ENCODE measurements around the gene FKBP6.

The FKBP6 gene

GRCh38 chr7:73364006-73364728 is 36.2 kb downstream of the FKBP6 start:
- TF ChIP-seq FOXP2 (optimal IDR thresholded peaks at IDR 0.05; ENCODE audit: borderline replicate concordance, extremely low read depth, extremely low read length, insufficient read depth) = no peak
- TF ChIP-seq, protein P1, sequence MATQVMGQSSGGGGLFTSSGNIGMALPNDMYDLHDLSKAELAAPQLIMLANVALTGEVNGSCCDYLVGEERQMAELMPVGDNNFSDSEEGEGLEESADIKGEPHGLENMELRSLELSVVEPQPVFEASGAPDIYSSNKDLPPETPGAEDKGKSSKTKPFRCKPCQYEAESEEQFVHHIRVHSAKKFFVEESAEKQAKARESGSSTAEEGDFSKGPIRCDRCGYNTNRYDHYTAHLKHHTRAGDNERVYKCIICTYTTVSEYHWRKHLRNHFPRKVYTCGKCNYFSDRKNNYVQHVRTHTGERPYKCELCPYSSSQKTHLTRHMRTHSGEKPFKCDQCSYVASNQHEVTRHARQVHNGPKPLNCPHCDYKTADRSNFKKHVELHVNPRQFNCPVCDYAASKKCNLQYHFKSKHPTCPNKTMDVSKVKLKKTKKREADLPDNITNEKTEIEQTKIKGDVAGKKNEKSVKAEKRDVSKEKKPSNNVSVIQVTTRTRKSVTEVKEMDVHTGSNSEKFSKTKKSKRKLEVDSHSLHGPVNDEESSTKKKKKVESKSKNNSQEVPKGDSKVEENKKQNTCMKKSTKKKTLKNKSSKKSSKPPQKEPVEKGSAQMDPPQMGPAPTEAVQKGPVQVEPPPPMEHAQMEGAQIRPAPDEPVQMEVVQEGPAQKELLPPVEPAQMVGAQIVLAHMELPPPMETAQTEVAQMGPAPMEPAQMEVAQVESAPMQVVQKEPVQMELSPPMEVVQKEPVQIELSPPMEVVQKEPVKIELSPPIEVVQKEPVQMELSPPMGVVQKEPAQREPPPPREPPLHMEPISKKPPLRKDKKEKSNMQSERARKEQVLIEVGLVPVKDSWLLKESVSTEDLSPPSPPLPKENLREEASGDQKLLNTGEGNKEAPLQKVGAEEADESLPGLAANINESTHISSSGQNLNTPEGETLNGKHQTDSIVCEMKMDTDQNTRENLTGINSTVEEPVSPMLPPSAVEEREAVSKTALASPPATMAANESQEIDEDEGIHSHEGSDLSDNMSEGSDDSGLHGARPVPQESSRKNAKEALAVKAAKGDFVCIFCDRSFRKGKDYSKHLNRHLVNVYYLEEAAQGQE (IDR thresholded peaks at IDR 0.05; ENCODE audit: insufficient read depth in 1 of 2, low read depth in 2 of 2, low read length in 2 of 2) = no peak
- TF ChIP-seq TAF1 (IDR thresholded peaks at IDR 0.05; ENCODE audit: borderline replicate concordance, insufficient read depth, low read length) = no peak
- TF ChIP-seq SIN3A (IDR thresholded peaks at IDR 0.05; ENCODE audit: borderline replicate concordance, insufficient read depth, low read length) = no peak
- no peak for TF ChIP-seq POLR2AphosphoS5 (IDR thresholded peaks at IDR 0.05; ENCODE audit: low read depth, low read length)

DNA sequence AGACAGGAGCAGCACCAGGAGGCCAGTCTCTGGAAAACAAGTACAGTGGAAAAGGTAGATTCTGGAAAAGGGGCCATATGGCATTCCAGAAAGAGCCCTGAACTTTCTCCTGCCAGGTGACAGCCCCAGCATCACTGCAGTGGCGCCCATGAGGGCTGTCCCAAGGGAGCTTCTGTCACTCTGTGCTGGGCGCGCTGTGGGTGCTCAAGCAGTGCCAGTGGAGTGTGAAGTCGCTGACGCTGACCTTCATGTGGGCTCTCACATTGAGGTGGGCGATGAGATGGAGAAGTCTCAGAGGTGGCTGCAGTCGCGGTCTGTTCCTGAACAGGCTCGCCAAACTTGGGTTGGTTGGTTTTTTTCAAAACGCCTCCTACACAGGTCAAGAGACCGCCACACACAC is 38.2 kb downstream of the FKBP6 start:
- no peak for TF ChIP-seq FOXP2 (optimal IDR thresholded peaks at IDR 0.05; ENCODE audit: borderline replicate concordance, extremely low read depth, extremely low read length, insufficient read depth)
- no peak for TF ChIP-seq POLR2AphosphoS5 (IDR thresholded peaks at IDR 0.05; ENCODE audit: low read depth, low read length)
- TF ChIP-seq, protein P1 (IDR thresholded peaks at IDR 0.05; ENCODE audit: insufficient read depth in 1 of 2, low read depth in 2 of 2, low read length in 2 of 2) = no peak
- no peak for TF ChIP-seq TAF1 (IDR thresholded peaks at IDR 0.05; ENCODE audit: borderline replicate concordance, insufficient read depth, low read length)
- no peak for TF ChIP-seq SIN3A (IDR thresholded peaks at IDR 0.05; ENCODE audit: borderline replicate concordance, insufficient read depth, low read length)

DNA sequence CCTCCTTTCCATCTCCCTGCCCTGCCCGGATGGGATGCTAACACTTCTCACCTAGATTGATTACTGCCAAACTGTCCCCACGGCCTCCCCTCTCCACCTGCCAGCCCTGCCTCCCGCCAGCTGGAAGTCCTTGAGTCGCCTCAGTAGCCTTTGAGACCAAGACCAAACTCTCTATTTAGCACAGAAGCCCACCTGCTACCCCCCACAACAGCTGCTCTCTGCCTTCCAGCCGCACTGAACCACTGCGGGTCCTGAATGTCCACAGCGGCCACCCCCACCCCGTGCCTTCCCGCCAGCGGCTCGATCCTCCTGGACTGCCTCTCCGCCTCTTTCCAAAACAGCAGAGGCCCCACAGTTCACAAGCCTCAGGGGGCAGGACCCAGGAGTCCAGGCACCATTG is 39.0 kb downstream of the FKBP6 start:
- TF ChIP-seq FOXP2 (optimal IDR thresholded peaks at IDR 0.05; ENCODE audit: borderline replicate concordance, extremely low read depth, extremely low read length, insufficient read depth) = no peak
- no peak for TF ChIP-seq POLR2AphosphoS5 (IDR thresholded peaks at IDR 0.05; ENCODE audit: low read depth, low read length)
- TF ChIP-seq, protein P1 (IDR thresholded peaks at IDR 0.05; ENCODE audit: insufficient read depth in 1 of 2, low read depth in 2 of 2, low read length in 2 of 2) = no peak
- TF ChIP-seq TAF1 (IDR thresholded peaks at IDR 0.05; ENCODE audit: borderline replicate concordance, insufficient read depth, low read length) = no peak
- TF ChIP-seq SIN3A (IDR thresholded peaks at IDR 0.05; ENCODE audit: borderline replicate concordance, insufficient read depth, low read length) = no peak

DNA sequence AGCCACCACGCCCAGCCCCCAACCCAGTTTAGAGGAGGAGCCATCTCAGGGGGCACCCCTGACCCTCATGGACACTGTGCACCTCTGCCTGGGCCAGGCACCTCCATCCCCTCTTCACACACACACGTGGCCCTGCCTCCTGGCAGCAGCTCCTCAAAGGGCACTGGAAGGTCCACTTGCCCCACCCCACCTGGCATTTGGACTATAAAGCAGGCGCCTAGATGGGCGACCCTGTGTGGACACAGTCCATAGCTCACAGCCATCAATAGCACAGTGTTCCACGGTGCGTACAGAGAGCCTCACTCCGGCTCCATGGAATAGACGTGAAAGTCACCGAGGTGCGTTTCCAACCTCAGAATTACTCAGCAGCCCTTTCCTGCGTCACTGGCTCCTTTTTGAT is 41.0 kb downstream of the FKBP6 start:
- TF ChIP-seq, protein P1 (IDR thresholded peaks at IDR 0.05; ENCODE audit: insufficient read depth in 1 of 2, low read depth in 2 of 2, low read length in 2 of 2) = no peak
- no peak for TF ChIP-seq TAF1 (IDR thresholded peaks at IDR 0.05; ENCODE audit: borderline replicate concordance, insufficient read depth, low read length)
- no peak for TF ChIP-seq SIN3A (IDR thresholded peaks at IDR 0.05; ENCODE audit: borderline replicate concordance, insufficient read depth, low read length)
- TF ChIP-seq FOXP2 (optimal IDR thresholded peaks at IDR 0.05; ENCODE audit: borderline replicate concordance, extremely low read depth, extremely low read length, insufficient read depth) = no peak
- no peak for TF ChIP-seq POLR2AphosphoS5 (IDR thresholded peaks at IDR 0.05; ENCODE audit: low read depth, low read length)
